GM21717 (cell line): Measurements from ENCODE around the gene ADCY5.

Source experiments
- ATAC-seq: cut with Tn5 transposase; IDR thresholded peaks from one replicate; pipeline ENCODE4 v1.9.1; 2021; ENCODE audit warnings: mild to moderate bottlenecking, moderate library complexity; ENCODE audit not compliant: unreplicated experiment

The ADCY5 gene

DNA sequence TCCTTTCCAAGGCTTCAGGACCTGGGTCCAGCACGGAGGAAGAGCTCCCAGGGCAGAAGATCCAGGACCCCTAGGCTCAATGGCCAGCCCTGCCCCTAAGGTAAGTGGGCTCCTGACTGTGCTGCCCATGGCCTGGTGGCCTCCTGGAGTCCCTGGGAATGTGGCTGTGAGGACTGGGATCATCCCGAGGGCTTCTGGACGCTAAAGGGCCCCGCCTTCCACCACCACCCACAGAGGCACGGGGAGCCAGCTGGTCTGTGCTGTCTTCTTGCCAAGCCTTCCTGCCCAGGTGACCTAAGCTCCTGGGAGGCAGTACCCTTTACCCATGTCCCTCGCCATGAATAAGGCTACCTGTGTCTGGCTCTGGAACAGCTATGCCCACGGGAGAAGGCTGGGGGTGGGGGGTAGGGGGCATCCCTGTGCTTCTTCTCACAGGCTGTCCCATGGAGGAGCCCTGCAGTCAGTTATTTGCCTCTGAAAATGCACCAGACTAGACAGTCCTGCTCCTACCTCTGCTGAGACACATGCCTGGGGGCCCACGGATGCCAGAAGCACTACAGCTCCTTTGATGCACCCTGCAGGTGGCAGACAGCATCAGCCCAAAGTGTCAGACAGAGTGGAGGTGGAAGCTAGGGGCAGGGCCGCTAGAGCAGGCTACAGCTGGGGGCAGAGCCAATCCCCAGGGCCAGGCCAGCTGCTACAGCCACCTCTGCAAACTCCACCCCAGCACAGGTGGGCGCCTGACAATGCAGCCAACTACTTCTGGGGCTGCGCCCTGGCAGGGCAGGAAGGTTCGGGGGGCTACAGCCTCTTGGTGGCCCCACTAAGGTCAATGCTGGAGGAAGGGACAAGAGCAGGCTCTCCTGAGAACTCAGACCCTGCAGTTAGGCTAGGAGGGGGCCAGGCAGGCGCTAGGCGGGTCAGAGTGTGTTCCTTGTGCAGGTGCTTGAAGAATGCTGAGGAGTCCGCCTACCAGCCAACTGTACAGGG, 156.3 kb downstream of the ADCY5 start:
- ATAC-seq, result no peak

DNA sequence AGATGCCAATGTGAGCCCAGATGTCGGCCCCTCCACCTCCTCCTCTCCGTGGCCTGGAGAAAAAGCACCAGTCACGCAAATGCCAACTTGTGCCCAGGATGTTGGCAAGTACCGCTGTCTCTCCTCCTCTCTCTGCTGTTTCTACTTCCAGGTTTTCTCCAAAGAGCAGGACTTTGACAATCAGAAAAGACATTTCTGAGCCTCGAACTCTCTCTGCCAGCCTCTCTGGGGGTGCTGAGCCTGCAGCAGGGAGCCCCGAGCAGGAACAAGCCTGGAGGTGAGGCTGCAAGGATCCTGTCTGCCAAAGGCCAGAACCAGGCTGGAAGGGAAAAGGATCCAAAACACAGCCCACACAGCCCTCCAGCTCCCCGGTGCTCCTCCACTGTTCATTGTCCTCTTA, 157.5 kb downstream of the ADCY5 start:
- no peak for ATAC-seq

DNA sequence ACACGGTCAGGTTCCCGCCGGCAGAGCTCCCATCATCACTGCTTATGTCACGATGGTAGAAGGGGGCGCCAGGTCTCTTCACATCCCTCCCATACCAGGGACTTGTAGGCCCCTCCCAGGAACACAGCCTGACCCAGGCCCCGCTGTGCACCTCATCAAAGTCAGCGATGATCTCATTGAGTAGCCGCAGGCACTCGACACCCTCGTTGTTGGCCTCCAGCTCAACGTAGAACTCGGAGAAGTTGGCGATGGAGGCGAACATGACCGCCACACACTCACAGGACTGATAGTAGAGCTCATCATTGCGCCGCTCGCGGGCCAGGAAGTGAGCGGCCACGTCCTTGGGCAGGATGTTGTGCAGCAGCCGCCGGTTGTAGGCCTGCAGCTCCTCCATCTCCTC, 157.9 kb downstream of the ADCY5 start:
- no peak for ATAC-seq

DNA sequence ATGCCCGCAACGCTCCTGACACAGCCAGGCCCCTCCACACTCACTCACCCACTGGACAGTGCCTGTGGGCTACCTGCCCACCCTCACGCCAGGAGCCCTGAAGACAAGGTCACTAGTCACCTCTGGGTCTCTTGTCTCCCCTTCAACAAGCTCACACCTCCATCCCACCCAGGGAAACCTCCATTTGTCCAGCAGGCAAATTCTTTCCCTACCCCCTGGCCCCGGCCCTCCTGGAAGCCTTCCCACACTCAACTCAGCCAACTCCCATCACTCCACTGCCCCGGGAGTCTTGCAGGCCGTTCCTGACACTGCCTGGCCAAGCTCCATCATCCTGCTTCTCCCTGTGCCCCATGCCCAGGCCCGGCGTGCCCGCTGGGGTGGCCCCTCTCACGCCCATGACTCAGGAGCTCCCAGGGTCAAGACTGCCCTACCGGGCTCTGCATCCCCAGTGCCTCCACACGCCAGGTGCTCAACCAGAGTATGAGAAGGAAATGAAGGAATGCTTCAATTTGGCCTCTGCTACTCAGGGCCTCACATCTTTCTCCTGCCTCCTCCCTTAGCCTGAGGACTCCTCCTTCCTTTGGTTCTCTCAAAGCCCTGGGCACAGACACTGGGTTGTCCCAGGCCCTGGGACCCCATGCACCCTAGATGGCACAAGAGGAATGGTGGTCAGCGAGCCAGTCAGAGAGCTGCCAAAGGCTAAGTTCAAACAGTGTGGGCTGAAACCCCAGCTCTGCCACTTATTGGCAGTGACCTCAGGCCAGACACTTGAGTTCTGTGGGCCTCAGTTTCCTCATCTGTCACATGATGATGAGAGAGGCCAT, 158.6 kb downstream of the ADCY5 start:
- no peak for ATAC-seq

DNA sequence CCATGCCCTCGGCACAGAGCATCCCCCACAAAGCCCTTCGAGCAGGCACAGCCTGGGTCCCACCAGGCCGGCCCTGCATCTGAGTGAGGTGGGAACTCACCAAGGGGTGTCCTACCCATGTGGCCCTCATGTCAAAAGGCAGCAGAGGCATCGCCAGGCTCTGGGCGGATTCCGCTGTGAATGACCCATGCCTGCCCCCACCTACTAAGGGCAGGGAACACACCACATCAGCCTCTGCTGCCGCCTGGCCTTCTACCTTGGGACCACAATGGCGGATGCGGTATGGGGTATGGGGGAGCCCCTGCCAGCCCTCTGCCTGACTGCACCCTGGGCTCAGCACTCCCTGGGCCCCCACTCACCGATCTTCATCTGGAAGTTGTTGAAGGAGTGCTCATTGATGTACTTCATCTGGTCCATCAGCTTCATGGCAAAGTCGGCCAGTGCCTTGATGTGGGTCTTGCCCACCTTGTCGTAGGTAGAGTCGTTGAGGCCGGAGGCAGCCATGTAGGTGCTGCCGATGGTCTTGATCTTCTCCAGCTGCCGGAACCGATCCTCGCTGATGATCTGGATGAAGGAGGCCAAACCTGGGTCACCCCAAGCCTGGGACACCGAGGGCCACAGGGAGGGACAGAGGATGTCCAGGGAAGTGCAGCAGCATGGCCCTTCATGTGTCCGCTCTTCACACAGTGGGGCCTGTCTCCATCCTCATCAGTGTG, 159.3 kb downstream of the ADCY5 start:
- no peak for ATAC-seq

DNA sequence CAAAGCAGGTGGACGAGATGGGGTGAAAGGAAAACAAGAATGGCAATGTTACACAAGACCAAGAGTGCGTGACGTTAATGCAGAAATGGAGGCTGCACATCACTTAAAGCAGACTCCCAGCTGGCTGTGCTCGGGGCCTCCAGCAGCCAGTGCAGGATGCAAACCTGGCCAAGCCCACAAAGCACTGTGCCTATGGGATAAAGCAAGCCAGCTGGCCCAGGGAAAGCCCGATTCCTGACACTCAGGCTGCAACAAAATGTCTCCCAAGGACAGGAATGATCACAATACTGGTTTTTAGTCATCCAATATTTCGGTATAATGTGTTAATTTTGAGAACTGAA, 161.0 kb downstream of the ADCY5 start:
- no peak for ATAC-seq

DNA sequence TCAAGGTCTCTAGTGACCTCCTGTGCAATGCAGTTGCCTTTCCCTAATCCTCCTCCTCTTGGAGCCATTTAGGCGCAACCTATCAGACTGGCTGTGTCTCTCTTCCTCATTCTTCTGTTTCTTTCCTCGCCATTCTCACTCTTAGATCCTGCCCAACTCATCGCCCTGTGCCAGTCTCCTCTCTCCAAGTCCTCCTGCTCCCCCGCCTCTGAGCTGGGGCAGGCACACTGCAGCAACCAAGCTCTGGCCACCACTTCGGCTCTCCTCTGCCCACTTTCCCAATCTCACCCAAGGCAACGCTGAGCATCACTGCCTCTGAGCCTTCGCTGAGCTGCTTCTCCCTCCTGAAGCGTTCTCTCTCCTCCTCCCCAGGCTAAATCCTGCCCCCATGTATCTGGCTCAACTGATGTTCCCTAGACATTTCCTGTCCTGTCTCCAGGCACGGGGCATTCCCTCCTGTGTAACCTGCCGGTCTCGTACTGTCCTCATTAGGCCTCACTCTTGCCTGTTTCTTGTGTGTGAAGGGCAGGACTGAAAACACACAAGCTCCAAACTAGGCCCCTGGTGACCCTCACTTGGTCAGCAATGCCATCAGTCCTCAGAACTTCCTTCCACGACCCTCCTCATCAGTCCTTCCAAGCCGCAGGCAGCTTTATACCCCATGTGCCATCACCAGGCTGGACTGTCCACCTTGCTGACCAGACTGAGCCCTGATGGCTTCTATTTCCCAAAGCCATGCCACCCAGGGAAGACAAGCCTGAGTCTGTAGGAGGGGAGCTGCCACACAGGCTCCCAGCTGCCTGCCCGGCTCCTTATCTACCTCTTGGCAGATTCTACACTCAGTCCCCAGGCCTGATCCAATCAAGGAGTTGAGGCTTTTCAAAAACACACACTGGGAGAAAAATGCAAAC, 161.6 kb downstream of the ADCY5 start:
- no peak for ATAC-seq

DNA sequence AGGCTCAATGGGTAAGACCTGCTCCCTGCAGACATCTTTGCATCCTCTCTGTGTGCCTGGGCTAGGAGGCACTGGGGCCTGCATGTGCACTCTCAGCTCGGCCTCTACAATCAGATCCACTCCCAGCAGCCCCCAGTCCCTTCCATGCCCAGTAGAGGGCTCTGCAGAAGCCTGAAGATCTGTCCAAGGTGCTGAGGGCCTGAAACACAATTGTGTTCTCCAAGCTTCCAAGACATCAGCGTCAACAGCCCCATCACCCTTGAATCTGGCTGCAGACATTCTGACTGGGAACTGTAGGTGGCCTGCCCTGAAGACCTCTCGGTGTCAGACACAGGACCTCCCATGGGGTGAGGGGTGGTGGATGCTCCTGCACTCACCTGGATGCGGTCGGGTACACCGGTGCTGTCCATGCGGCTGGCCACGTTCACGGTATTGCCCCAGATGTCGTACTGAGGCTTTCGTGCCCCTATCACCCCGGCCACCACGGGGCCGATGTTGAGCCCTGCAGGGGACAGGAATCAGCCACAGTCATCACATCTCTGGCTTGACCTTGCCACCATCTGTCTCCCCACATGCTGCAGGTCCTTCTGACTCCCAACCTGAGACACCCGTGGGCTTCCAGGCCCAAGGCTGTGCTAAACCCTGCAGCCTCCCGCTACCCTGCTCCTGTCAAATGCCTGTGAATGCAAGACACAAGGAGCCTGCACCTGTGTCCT, 162.4 kb downstream of the ADCY5 start:
- no peak for ATAC-seq

DNA sequence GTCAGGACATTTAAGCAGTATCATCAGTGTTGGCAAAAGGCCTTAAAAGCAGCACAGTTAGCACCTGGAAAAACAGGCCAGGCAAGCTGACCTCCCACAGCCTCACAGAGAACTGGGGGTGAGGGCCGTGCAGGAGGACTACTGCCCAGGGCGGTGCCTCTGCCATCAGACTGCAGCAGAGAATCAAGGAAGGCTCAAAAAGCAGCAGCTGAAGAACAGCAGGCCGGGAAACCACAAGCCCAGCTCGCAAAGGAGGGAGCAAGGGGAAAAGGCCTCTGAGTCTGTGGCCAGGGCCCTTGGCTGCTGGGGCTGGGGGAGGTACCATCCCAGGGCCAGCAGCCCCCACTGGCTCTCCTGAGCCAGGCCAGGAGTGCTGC, 163.0 kb downstream of the ADCY5 start:
- no peak for ATAC-seq

DNA sequence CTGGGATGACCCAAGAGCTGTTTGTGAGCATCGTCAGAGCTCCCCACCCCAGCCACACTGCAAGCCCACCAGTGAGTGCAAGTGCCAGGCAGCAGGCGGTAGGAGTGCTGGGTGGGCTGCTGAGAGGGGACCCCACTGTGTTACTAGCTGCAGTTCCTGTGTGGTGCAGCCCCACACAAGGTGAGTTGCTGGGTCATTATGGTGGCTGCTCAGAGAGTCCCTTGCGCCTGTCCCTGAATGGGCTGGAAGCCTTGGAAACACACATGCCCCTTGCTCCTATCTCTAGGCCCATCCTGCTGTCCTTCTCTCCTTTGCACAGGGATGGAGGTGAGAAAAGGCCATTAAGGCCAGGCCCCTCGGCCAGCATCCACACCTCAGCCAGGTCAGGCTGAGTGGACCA, 163.4 kb downstream of the ADCY5 start:
- ATAC-seq, result no peak

DNA sequence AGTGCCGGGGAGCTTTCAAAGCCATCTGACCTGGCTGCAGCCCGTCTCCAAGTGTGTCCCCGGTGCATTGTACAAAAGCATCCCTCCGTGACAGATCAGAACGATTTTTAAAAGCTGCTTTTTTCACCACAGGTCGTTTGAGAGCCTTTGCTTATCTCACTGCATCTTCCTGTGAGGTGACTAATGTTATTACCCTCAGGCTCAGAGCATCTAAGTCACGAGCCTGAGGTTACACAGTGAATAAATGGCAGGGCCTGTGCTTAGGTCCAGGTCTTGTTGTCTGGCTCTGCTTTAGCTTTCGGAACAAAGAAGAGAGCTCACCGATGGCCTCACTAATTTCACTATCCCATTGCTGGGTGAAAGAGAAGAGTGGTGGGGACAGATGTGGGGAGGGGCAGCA, 163.8 kb downstream of the ADCY5 start:
- ATAC-seq, result no peak

DNA sequence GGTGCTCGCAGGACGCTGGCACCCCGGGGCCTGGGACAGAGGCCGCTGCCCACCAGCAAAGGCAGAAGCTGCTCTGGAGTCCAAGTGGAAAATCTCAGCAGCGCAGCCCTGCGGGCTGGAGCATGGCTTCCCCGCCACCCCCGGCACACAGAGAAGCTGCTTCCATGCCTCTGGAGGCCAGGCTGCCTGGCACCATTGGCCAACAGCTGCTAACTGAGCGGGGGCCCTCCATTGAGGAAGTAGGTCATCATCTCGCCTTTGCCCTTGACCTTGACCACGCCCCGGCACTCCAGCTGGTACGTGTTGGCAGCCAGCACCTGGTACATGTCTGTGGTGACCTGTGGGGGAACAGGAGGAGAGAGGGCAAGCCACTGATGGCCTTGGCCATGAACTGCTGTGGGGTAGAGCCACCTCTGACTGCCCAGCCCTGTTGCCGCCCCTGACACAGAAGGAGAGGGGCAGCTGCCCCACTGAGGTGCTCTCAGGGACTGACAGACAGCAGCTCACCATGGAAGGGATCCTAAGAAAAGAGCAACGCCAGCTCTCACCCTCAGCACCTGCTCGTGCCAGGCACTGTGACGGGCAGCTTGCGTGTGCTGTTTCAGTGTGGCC, 164.4 kb downstream of the ADCY5 start:
- ATAC-seq, result no peak

DNA sequence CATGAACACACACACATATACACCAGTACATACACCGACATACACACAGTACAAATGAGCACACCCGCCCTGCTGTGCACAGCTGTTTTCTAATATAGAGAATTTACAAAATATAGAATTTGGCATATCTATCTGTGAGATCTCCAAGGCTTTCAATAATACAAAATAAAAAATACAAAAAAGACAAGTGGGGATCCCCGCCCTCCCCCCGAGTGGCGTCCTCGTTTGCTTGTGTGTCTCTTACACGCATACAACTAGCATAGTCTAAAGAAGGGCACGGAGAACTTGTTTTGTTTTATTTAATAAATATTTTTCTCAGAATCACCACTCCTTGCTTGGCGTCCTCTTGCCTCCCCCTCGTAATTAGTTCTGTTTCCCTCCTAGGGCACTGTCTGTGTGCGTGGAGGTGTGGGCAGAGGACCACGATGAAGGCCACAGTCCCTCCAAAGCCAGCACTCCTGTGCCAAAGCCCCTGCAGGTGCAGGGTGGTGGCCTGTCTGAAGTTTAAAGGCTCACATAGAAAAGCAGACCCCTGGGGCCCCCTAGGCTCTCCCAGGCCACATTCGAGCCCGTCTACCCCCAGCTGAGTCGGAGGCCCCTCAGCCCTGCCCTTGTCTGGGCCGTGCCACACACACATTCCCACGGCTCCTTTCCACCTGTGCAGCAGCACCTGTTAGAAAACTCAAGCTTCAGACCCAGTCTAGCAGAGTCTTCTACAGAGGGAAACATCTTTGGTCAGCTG, 165.1 kb downstream of the ADCY5 start:
- ATAC-seq, result no peak

DNA sequence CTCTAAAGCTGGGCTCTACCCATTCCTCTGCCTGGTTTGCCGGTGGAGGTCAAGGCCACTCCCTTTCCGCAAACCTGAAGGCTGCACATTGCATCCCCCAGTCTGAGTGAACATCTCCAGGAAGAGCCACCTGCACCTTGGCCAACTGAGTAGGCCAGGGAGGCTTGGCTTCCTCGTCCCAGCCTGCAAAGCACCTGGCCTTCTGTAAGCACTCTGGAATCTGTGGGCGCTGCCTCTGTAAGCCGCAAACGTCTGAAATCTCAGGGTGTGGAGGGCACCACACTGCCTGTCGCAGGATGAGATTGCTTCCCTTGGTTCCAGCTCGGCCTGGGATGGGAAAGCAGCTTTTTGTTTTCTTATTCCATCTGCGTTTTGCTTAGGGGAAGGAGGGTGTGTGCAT, 165.8 kb downstream of the ADCY5 start:
- no peak for ATAC-seq

DNA sequence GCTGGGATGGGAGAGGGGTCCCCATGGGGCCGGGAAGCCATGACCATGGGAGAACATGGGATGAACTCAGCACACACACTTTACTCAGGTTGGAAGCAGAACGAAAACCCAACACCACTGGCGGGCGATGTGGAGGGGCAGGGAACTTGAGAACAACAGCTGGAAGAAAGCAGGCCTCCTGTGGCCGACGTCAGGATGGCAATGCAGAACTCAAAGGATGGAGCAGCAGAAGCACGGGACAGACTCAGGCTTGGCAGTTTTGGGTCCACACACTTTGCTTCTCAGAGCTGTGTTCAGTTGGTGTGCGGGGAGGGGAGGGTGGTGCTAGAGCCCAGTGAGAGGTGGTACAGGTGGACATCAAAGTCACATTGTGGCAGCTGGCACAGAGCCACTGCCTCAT, 166.4 kb downstream of the ADCY5 start:
- no peak for ATAC-seq

DNA sequence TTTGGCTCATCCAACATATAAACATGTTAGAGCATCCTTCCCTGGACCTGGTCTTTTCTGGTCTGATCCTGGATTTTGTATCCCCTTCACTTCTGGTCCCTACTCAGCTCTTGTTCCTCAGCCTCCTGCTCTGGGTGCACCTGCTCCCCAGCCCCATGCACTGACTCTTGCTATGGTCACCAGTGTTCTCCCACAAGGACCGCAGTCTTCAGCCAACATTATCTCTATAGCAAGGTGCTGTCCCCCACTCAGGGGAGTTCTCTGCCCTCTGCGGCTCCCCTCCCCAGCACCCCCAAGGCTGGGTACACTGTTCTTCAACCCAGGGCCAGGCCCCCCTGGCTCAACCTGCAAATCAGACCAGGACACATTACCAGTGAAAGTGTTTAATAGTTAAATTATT, 167.0 kb downstream of the ADCY5 start:
- no peak for ATAC-seq

DNA sequence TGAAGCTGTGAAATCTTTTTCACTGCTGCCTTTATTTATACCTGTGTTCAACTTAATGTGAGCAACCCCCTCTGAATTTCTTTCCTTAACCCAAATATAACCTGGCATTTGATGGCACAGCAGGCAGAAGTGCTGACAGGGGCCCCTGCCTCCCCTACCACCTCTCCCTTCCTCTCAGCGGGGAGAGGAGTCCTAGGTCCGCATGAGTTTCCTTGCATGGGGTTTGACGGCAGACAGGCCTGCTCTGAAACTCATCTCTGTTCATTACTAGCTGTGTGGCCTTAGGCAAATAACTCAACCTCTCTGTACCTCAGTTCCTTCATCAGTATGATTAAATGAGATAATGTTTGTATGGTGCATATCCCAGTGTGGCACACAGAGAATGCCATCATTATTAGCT, 167.5 kb downstream of the ADCY5 start:
- ATAC-seq, result no peak

DNA sequence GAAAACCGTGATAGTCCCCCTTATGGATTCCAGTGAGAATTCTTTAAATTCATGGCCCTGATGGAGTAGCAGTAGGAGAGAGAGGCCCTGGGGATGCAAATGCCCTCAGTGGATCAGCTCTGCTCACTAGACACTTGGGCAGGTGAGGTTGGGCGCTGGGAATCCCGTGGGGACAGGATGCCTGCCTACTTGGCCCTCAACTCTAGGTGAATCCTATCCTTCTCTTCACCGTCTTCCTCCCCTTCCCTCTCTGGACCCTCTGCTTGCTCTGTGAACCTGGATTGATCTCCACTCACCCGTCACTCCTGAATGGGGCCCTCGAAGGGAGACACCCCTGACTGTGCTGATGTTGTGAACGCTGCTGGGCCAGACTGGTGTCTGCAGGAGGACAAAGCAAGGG, 169.8 kb downstream of the ADCY5 start:
- ATAC-seq, result no peak

DNA sequence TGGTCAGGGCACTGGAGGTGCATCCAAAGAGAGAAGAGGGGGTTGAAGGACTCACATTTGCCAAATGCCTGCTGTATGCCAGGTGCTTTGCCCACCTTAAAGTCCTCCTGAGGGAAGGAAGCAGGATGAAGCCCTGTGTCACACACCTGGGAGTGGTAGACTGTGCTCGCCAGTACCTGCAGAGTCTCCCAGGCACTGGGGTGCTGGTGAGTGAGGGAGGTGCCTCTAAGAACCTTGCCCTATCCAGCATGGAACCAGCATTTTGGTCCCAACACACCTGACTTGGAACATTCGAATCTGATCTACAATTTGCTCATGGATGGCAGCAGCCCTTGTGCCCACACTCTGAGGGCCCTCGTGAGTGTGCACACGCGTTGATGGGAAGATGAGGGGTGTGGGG, 170.4 kb downstream of the ADCY5 start:
- no peak for ATAC-seq
